22Rv1 (cell line): ENCODE results near the gene FAM180B.
"Not testable (repeated sequence)": the region's sequence is repeated elsewhere in the genome, so short reads cannot be mapped to it uniquely, and the experiment has no call there.

ENCODE experiments used
- H3K27ac ChIP-seq: fragments of 450-650 bp; 2 replicates; pipeline ENCODE4 v1.5.1; 2017
- CTCF ChIP-seq: fragments of 450-650 bp; IDR thresholded peaks from 2 replicates; pipeline ENCODE4 v1.5.1; 2017; ENCODE audit warnings: mild to moderate bottlenecking
- ZFX ChIP-seq: fragments of 450-650 bp; IDR thresholded peaks from 2 replicates; pipeline ENCODE4 v1.6.1; 2017; ENCODE audit warnings: antibody characterized with exemption, borderline replicate concordance

The FAM180B gene

GRCh38 chr11:47550288-47551047 is 36.0 kb upstream of the FAM180B start:
- H3K27ac ChIP-seq, result peak overlapping the region; percentile 81; the same call in 1 of the 2 replicates
- TF ChIP-seq ZFX (no peak), CTCF (no peak)

GRCh38 chr11:47551086-47551485 is 35.4 kb upstream of the FAM180B start:
- no peak for TF ChIP-seq ZFX
- peak; percentile 48 for TF ChIP-seq CTCF
- H3K27ac ChIP-seq, result peak overlapping the region; percentile 81

- TF ChIP-seq ZFX, result no peak
- TF ChIP-seq CTCF, result no peak
- H3K27ac ChIP-seq, result peak overlapping the region; percentile 81
Measured at GRCh38 chr11:47552056-47552565, 34.4 kb upstream of the FAM180B start.

- TF ChIP-seq CTCF (peak; percentile 98), ZFX (no peak)
- H3K27ac ChIP-seq, result peak within 1 kb of the TSS; percentile 81
Measured at GRCh38 chr11:47552566-47553405, 33.7 kb upstream of the FAM180B start, which contains the start of gene CELF1. CELF1 (minus strand) TSS chr11:47553132; CDS start chr11:47499523, 53,609 bp downstream.

- TF ChIP-seq ZFX (no peak), CTCF (peak; percentile 82)
- H3K27ac ChIP-seq, result peak overlapping the region; percentile 81
Measured at GRCh38 chr11:47553406-47553743, 33.1 kb upstream of the FAM180B start.

GRCh38 chr11:47557004-47557403 is 29.5 kb upstream of the FAM180B start:
- H3K27ac ChIP-seq, result not testable (repeated sequence)

- no peak overlapping the region for H3K27ac ChIP-seq
- TF ChIP-seq CTCF (no peak), ZFX (no peak)
Measured at GRCh38 chr11:47558695-47559094, 27.8 kb upstream of the FAM180B start.
